B cell (primary cell): ENCODE results near the gene SCARB1. TPM values are rescaled to one million over a fixed set of nuclear protein-coding genes. Genes with fewer than 3 reads are reported as not detected.
A peak's percentile ranks its signal among the peaks of the same experiment; 100 is the strongest.

ENCODE experiments used
- ATAC-seq: fragments of 200-7000 bp; cut with Tn5 transposase; one replicate; pipeline ENCODE4 v1.10.0; 2021; ENCODE audit warnings: low read depth, mild to moderate bottlenecking, moderate number of reproducible peaks, moderate library complexity
- CTCF ChIA-PET: fragments of 350-600 bp; sonication (Branson Sonifier 250); formaldehyde crosslinking; loops from one replicate; lab custom pipeline; 2021; ENCODE audit warnings: antibody characterized with exemption, inconsistent platforms; lab: Charles Lee
- POLR2A ChIA-PET: fragments of 350-600 bp; sonication (Branson Sonifier 250); formaldehyde crosslinking; loops from one replicate; lab custom pipeline; 2021; ENCODE audit warnings: antibody characterized with exemption; lab: Charles Lee
- DNase-seq: peaks from one replicate; pipeline ENCODE4 v3.0.0; 2013
- H2AFZ ChIP-seq: 2 replicates; pipeline ENCODE4 v1.6.1; 2012; ENCODE audit warnings: mild to moderate bottlenecking, low read depth, low read length; ENCODE audit not compliant: insufficient read depth, poor library complexity, severe bottlenecking
- H3K27ac ChIP-seq, 2 donors: 1 replicate in 1 of 2; 2 replicates in 1 of 2; pipeline ENCODE4 v1.5.1; 2012 to 2013; ENCODE audit warnings: low read length in 2 of 2, mild to moderate bottlenecking in 2 of 2, moderate library complexity in 1 of 2
- H3K27me3 ChIP-seq, 4 experiments: fragments of 200-600 bp in 1 of 4; sonication (generic) in 1 of 4; replicated peaks in 1 of 4; 1 replicate in 2 of 4; 2 replicates in 2 of 4; pipeline versions ENCODE4 v1.6.1 to v1.7.0; 2013 to 2016; ENCODE audit warnings: low read length in 3 of 4, mild to moderate bottlenecking in 2 of 4, mixed read lengths in 1 of 4, moderate library complexity in 1 of 4; ENCODE audit not compliant: insufficient read depth in 4 of 4, control insufficient read depth in 3 of 4; ENCODE audit errors: control extremely low read depth in 1 of 4
- H3K36me3 ChIP-seq, 2 experiments: replicated peaks in 1 of 2; 1 replicate in 1 of 2; 2 replicates in 1 of 2; pipeline versions ENCODE4 v1.6.1 to v1.7.1; 2013; ENCODE audit warnings: low read length in 1 of 2; ENCODE audit not compliant: insufficient read depth in 2 of 2, control insufficient read depth in 1 of 2; ENCODE audit errors: control extremely low read depth in 1 of 2, extremely low read depth in 1 of 2
- H3K4me1 ChIP-seq, 2 donors: fragments of 200-600 bp in 1 of 2; sonication (generic) in 1 of 2; 1 replicate in 1 of 2; 2 replicates in 1 of 2; pipeline versions ENCODE4 v1.5.1 to v1.6.1; 2013 to 2017; ENCODE audit warnings: low read length in 2 of 2; ENCODE audit not compliant: control insufficient read depth in 2 of 2, insufficient read depth in 2 of 2
- H3K4me2 ChIP-seq: replicated peaks from 2 replicates; pipeline ENCODE3; 2012; ENCODE audit warnings: mild to moderate bottlenecking, low read depth, low read length; ENCODE audit not compliant: poor library complexity, severe bottlenecking
- H3K4me3 ChIP-seq, 5 experiments: fragments of 200-600 bp in 1 of 5; sonication (generic) in 1 of 5; 1 replicate in 3 of 5; 2 replicates in 2 of 5; pipeline versions ENCODE4 v1.5.1 to v1.7.0; 2011 to 2016; ENCODE audit warnings: low read length in 4 of 5, mild to moderate bottlenecking in 4 of 5, low read depth in 2 of 5, control low read depth in 1 of 5, moderate library complexity in 1 of 5; ENCODE audit not compliant: insufficient read depth in 1 of 5; ENCODE audit errors: control extremely low read depth in 1 of 5, extremely low read depth in 1 of 5
- H3K79me2 ChIP-seq: fragments of 200-600 bp; sonication (generic); one replicate; pipeline ENCODE4 v1.6.0; 2016; ENCODE audit warnings: low read length; ENCODE audit not compliant: control insufficient read depth, insufficient read depth
- H3K9ac ChIP-seq: fragments of 200-600 bp; sonication (generic); 2 replicates; pipeline ENCODE4 v1.6.1; 2017; ENCODE audit warnings: mild to moderate bottlenecking, low read length, moderate library complexity
- H3K9me3 ChIP-seq, 3 donors: one replicate each; pipeline versions ENCODE4 v1.6.1 to v1.7.1; 2013; ENCODE audit warnings: low read length in 2 of 3; ENCODE audit not compliant: control insufficient read depth in 2 of 3, insufficient read depth in 1 of 3; ENCODE audit errors: control extremely low read depth in 1 of 3
- H4K20me1 ChIP-seq: 2 replicates; pipeline ENCODE4 v1.6.0; 2012; ENCODE audit warnings: mild to moderate bottlenecking, low read length; ENCODE audit not compliant: insufficient read depth, control insufficient read depth, poor library complexity, severe bottlenecking
- H3K27ac Mint-ChIP-seq: one replicate; pipeline ENCODE4 v1.8.0; 2021; ENCODE audit warnings: mixed read lengths
- H3K27me3 Mint-ChIP-seq: one replicate; pipeline ENCODE4 v1.8.0; 2021; ENCODE audit warnings: mixed read lengths
- H3K4me1 Mint-ChIP-seq: one replicate; pipeline ENCODE4 v1.8.0; 2021; ENCODE audit warnings: mixed read lengths
- H3K4me3 Mint-ChIP-seq: one replicate; pipeline ENCODE4 v1.8.0; 2021; ENCODE audit warnings: mixed read lengths
- H3K9me3 Mint-ChIP-seq: one replicate; pipeline ENCODE4 v1.8.0; 2022; ENCODE audit warnings: mixed read lengths; ENCODE audit not compliant: insufficient read depth
- CTCF ChIP-seq: fragments of 200-600 bp; IDR thresholded peaks from one replicate; pipeline ENCODE4 v1.8.0; 2022; ENCODE audit warnings: antibody characterized with exemption, mild to moderate bottlenecking
- EZH2 ChIP-seq: IDR thresholded peaks from 2 replicates; pipeline ENCODE4 v1.6.1; 2012; ENCODE audit warnings: borderline replicate concordance, low read depth, mild to moderate bottlenecking, moderate library complexity, low read length; ENCODE audit not compliant: insufficient read depth, poor library complexity, severe bottlenecking
- WGBS: methylation state at CpG from one replicate; pipeline ENCODE4 v1.1.5; 2013; ENCODE audit warnings: missing lambda C conversion rate; ENCODE audit not compliant: insufficient coverage; 5-methylcytosine and 5-hydroxymethylcytosine counted together
- intact Hi-C: fragments of 100-400 bp; cut with micrococcal nuclease; formaldehyde crosslinking; loops from one replicate; pipeline ENCODE4 v1.10.0; 2022
- polyA plus RNA-seq: library from polyadenylated mRNA; depleted of rRNA; stranded (reverse); fragments of >200 nt; gene quantifications from 2 replicates; pipeline ENCODE4 v1.2.3, GENCODE V29; 2012
- total RNA-seq, 2 donors: library from RNA; stranded (reverse); fragments of 120-200 nt in 1 of 2; gene quantifications; 1 replicate in 1 of 2; 2 replicates in 1 of 2; pipeline versions ENCODE4 v1.2.3 to v1.2.4, GENCODE V29; 2013 to 2022

Gene SCARB1
- total and polyA plus RNA-seq, 2 donors (not counting 1 experiment from before 2014, with no cell fraction given): 26.8 to 30.7 TPM

GRCh38 chr12:124772289-124773170 is 91.1 kb downstream of the SCARB1 start:
- intact Hi-C loops: loop anchor here (1.0 to 5.0 kb wide), 4 partner anchors 135 to 865 kb away; no protein-coding TSS in a partner anchor
- 73% methylated on average over 23 of the region's 26 CpGs for WGBS

More at GRCh38 chr12:124772289-124773170, 91.1 kb downstream of the SCARB1 start:
- Mint-ChIP-seq H3K27me3 (peaks cover 16% of the 10 kb centered on the region), H3K9me3 (no peaks in the 10 kb centered on the region), H3K4me1 (peaks cover 23% of the 10 kb centered on the region), H3K27ac (no peak overlapping the region), H3K4me3 (peak overlapping the region; percentile 41)
- Histone ChIP-seq H4K20me1 (no peaks in the 10 kb centered on the region), H3K27me3 (peaks cover 0 to 11% (median 4%) of the 10 kb centered on the region in 4 experiments), H3K9ac (no peak overlapping the region), H2AFZ (peak overlapping the region; percentile 31), H3K36me3 (no peaks in the 10 kb centered on the region), H3K4me2 (peak overlapping the region; percentile 24), H3K27ac (no peak overlapping the region), H3K79me2 (no peaks in the 10 kb centered on the region), H3K9me3 (peaks cover 0 to under 1% (median 0%) of the 10 kb centered on the region in 3 donors), H3K4me1 (peaks cover 19 to 23% of the 10 kb centered on the region in 2 donors), H3K4me3 (no peak overlapping the region)
- no peak for TF ChIP-seq CTCF
- no peak for TF ChIP-seq EZH2
- ATAC-seq: no peak
- ChIA-PET POLR2A (no interaction called here), CTCF (interaction anchor here (0.6 to 10.1 kb wide), 13 partner anchors 10 to 740 kb away, joined by 3 to 160 read pairs (median 3); no protein-coding TSS in a partner anchor)
- DNase-seq: no peak
